LNCaP clone FGC (cell line): ENCODE measurements around the gene HMCN2.

Experiments
- DNase-seq: peaks from one replicate; pipeline ENCODE4 v3.0.0-alpha.2; 2011; ENCODE audit warnings: low read depth
- H3K4me3 ChIP-seq: 2 replicates; pipeline ENCODE4 v1.5.1; 2011; ENCODE audit warnings: mild to moderate bottlenecking, low read depth, low read length, control low read depth
- TF ChIP-seq, protein P1 (sequence below): IDR thresholded peaks from 2 replicates; pipeline ENCODE4 v1.5.1; 2012; ENCODE audit warnings: mild to moderate bottlenecking; ENCODE audit not compliant: control insufficient read depth, insufficient read depth; ENCODE audit errors: extremely low read depth

The HMCN2 gene

GRCh38 chr9:130225586-130225985 lies 40.0 kb upstream of the HMCN2 start:
- no peak overlapping the region for H3K4me3 ChIP-seq
- no peak for DNase-seq
- TF ChIP-seq, protein P1, sequence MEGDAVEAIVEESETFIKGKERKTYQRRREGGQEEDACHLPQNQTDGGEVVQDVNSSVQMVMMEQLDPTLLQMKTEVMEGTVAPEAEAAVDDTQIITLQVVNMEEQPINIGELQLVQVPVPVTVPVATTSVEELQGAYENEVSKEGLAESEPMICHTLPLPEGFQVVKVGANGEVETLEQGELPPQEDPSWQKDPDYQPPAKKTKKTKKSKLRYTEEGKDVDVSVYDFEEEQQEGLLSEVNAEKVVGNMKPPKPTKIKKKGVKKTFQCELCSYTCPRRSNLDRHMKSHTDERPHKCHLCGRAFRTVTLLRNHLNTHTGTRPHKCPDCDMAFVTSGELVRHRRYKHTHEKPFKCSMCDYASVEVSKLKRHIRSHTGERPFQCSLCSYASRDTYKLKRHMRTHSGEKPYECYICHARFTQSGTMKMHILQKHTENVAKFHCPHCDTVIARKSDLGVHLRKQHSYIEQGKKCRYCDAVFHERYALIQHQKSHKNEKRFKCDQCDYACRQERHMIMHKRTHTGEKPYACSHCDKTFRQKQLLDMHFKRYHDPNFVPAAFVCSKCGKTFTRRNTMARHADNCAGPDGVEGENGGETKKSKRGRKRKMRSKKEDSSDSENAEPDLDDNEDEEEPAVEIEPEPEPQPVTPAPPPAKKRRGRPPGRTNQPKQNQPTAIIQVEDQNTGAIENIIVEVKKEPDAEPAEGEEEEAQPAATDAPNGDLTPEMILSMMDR: no peak

- TF ChIP-seq, protein P1: no peak
- H3K4me3 ChIP-seq: no peak overlapping the region
- no peak for DNase-seq
Observed at GRCh38 chr9:130226112-130226511, 39.4 kb upstream of the HMCN2 start.

GRCh38 chr9:130227833-130228232 lies 37.7 kb upstream of the HMCN2 start:
- H3K4me3 ChIP-seq: no peak overlapping the region
- TF ChIP-seq, protein P1: no peak
- no peak for DNase-seq

DNA sequence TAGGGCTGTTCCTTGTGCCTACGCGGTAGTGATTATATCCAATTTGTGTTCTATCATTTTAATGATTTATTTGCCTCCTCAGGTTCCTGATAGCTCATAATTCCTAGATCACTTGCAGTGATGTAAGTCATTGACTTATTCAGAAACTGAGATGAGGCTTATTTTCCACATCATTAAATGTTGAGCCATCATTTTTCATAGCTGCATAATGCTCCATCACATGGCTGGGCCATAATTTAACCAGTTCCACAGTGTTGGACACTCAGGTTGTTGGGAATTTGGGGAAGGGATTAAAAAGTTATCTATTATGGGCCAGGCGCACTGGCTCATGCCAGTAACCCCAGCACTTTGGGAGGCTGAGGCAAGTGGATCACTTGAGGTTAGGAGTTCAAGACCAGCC lies 35.8 kb upstream of the HMCN2 start:
- no peak overlapping the region for H3K4me3 ChIP-seq
- TF ChIP-seq, protein P1: no peak
- DNase-seq: no peak

DNA sequence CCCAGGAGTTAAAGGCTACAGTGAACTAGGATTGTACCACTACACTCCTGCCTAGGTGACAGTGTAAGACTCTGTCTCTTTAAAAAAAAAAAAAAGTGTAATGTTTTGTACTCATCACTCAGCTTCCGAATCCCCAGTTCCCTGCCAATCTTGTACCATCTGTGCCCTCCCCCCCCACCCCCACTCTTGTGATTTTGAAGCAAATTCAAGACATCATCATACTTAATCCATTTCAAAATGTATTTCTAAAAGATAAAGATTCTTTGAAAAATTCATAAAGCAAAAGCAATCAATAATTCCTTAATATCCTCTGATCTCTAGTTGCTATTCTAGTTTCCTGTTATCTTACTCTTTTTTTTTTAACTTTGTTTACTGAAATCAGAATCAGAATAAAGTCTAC lies 34.9 kb upstream of the HMCN2 start:
- TF ChIP-seq, protein P1: no peak
- DNase-seq: no peak
- H3K4me3 ChIP-seq: no peak overlapping the region

GRCh38 chr9:130232899-130233586 lies 32.5 kb upstream of the HMCN2 start:
- TF ChIP-seq, protein P1: no peak
- no peak overlapping the region for H3K4me3 ChIP-seq
- DNase-seq: no peak

DNA sequence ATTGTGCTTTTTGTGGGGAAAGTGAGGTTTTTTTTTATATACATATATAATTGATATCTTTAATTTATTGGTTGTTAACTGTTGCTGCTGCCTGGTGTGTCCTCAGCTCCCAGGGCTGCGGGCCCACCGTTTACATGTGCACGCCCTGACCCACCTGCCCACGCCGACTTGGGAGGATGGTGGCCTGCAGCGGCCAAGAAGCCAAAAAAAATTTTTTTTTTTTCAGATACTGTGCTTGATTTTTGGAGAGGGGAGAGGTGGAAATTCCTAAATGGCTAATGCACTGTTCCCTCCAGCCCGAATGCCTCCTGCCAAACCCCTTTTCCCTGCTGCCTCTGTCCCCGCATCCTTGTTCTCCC lies 32.0 kb upstream of the HMCN2 start:
- H3K4me3 ChIP-seq: no peak overlapping the region
- DNase-seq: no peak
- TF ChIP-seq, protein P1: no peak
